GM12872 (cell line): Measurements from ENCODE around the gene CGAS.

Experiments used
- TF ChIP-seq, protein P1 (sequence below): IDR thresholded peaks from 3 replicates; pipeline ENCODE4 v1.5.1; 2011; ENCODE audit warnings: low read depth, mild to moderate bottlenecking, low read length, moderate library complexity; ENCODE audit not compliant: insufficient read depth

Gene CGAS

DNA sequence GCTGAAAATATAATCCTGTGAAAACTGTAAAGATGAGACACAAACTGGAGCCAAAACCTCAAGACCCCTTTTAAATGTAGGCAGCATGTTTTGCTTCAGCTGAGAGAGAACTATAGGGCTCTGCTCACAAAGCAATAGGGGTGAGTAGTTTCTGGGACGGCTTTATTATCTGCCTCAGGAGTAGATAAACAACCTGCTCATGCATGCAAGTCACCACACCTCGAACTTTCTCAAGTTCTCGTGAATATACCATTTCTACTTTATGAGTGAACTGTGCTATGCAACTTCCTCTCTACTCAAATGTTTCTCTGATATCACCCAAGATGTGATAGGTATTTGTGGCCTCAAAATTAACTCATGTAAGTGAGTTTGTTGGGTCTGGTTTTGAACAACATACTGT is 74.9 kb downstream of the CGAS start:
- TF ChIP-seq, protein P1, sequence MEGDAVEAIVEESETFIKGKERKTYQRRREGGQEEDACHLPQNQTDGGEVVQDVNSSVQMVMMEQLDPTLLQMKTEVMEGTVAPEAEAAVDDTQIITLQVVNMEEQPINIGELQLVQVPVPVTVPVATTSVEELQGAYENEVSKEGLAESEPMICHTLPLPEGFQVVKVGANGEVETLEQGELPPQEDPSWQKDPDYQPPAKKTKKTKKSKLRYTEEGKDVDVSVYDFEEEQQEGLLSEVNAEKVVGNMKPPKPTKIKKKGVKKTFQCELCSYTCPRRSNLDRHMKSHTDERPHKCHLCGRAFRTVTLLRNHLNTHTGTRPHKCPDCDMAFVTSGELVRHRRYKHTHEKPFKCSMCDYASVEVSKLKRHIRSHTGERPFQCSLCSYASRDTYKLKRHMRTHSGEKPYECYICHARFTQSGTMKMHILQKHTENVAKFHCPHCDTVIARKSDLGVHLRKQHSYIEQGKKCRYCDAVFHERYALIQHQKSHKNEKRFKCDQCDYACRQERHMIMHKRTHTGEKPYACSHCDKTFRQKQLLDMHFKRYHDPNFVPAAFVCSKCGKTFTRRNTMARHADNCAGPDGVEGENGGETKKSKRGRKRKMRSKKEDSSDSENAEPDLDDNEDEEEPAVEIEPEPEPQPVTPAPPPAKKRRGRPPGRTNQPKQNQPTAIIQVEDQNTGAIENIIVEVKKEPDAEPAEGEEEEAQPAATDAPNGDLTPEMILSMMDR, result no peak

DNA sequence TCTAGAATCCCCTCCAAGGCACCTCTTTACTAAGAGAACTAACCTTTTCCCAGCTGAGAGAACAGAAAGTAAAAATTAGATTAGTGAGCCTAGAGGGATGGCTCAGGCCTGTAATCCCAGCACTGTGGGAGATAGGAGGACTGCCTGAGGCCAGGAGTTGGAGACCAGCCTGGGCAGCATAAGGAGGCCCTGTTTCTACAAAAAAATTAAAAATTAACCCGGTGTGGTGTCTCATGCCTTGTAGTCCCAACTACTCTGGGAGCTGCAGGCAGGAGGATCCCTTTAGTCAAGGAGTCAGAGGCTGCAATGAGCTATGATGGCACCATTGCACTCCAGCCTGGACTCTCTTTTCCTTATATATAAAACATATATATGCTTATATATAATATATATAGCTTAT is 76.9 kb downstream of the CGAS start:
- TF ChIP-seq, protein P1, result no peak
